Keratinocyte (primary cell): Measurements from ENCODE around the gene RPL35A.
"Not testable (repeated sequence)": the region's sequence is repeated elsewhere in the genome, so short reads cannot be mapped to it uniquely, and the experiment has no call there.

Experiments
- CTCF ChIP-seq, 3 experiments: IDR thresholded peaks in 1 of 3; conservative IDR thresholded peaks in 1 of 3; optimal IDR thresholded peaks in 1 of 3; 2 replicates in 2 of 3; 3 replicates in 1 of 3; pipeline versions ENCODE3 to v1.5.1; 2011; ENCODE audit warnings: low read length in 3 of 3, mild to moderate bottlenecking in 3 of 3, moderate library complexity in 2 of 3, control low read depth in 1 of 3, inconsistent platforms in 1 of 3; ENCODE audit not compliant: insufficient read depth in 2 of 3; ENCODE audit errors: extremely low read depth in 1 of 3
- EZH2 ChIP-seq: IDR thresholded peaks from one replicate; pipeline ENCODE4 v1.6.1; 2012; ENCODE audit warnings: inconsistent platforms, mild to moderate bottlenecking, low read length, moderate library complexity

GRCh38 chr3:197908550-197908949, 41.4 kb upstream of the RPL35A start:
- not testable (repeated sequence) for TF ChIP-seq EZH2; CTCF (optimal IDR thresholded peaks at IDR 0.05 in 1 of 3, IDR thresholded peaks at IDR 0.05 in 1 of 3, conservative IDR thresholded peaks at IDR 0.05 in 1 of 3; ENCODE audit: extremely low read depth in 1 of 3, insufficient read depth in 2 of 3, low read length in 3 of 3)
